Measurements from ENCODE around the gene ATP6V0A4. TPM values are rescaled to one million over a fixed set of nuclear protein-coding genes. Genes with fewer than 3 reads are reported as not detected.
"Not testable (repeated sequence)": the region's sequence is repeated elsewhere in the genome, so short reads cannot be mapped to it uniquely, and the experiment has no call there.

The ATP6V0A4 gene
- total RNA-seq, 4 donors from 2014 or later: not detected

DNA sequence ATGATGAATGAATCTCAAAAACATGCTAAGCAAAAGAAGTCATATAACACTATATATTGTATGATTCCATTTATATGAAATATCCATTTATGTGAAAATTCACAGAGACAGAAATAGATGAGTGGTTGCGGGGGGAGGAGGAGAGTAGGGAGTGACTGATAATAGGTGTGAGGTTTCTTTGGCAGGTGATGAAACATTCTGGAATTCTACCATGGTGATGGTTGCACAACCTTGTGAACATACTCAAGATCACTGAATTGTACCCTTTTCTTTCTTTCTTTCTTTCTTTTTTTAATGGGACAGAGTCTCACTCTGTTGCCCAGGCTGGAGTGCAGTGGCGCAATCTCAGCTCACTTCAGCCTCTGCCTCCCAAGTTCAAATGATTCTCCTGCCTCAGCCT, 107.5 kb downstream of the ATP6V0A4 start:
- 81 to 97% methylated on average over 2 of the region's 2 CpGs for WGBS, 2 donors
- DNase-seq (ENCODE audit: low spot score in 2 of 2): no peak
- TF ChIP-seq POLR2A (IDR thresholded peaks at IDR 0.05) (no peak), EP300 (IDR thresholded peaks at IDR 0.05) (no peak)
- TF ChIP-seq, protein P1, sequence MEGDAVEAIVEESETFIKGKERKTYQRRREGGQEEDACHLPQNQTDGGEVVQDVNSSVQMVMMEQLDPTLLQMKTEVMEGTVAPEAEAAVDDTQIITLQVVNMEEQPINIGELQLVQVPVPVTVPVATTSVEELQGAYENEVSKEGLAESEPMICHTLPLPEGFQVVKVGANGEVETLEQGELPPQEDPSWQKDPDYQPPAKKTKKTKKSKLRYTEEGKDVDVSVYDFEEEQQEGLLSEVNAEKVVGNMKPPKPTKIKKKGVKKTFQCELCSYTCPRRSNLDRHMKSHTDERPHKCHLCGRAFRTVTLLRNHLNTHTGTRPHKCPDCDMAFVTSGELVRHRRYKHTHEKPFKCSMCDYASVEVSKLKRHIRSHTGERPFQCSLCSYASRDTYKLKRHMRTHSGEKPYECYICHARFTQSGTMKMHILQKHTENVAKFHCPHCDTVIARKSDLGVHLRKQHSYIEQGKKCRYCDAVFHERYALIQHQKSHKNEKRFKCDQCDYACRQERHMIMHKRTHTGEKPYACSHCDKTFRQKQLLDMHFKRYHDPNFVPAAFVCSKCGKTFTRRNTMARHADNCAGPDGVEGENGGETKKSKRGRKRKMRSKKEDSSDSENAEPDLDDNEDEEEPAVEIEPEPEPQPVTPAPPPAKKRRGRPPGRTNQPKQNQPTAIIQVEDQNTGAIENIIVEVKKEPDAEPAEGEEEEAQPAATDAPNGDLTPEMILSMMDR (IDR thresholded peaks at IDR 0.05): no peak

GRCh38 chr7:138688037-138688436, 110.0 kb downstream of the ATP6V0A4 start:
- H3K27me3 ChIP-seq; H3K9me3 ChIP-seq; DNase-seq (ENCODE audit: low spot score in 2 of 2); H3K36me3 ChIP-seq; H3K4me3 ChIP-seq; H3K27ac ChIP-seq; H3K4me1 ChIP-seq: not testable (repeated sequence)
- 91 to 95% methylated on average over 6 of the region's 6 CpGs for WGBS, 2 donors

More for the DNA sequence above, 107.5 kb downstream of the ATP6V0A4 start:
- H3K4me1 ChIP-seq: no peaks in the 10 kb centered on the region
- H3K4me3 ChIP-seq: no peak overlapping the region
- H3K9me3 ChIP-seq: no peaks in the 10 kb centered on the region
- no peaks in the 10 kb centered on the region for H3K36me3 ChIP-seq
- no peaks in the 10 kb centered on the region for H3K27me3 ChIP-seq
- H3K27ac ChIP-seq: no peak overlapping the region

- H3K4me1 ChIP-seq: no peaks in the 10 kb centered on the region
- no peak for DNase-seq (ENCODE audit: low spot score in 2 of 2)
- no peak overlapping the region for H3K4me3 ChIP-seq
- no peaks in the 10 kb centered on the region for H3K9me3 ChIP-seq
- no peaks in the 10 kb centered on the region for H3K27me3 ChIP-seq
- WGBS, 2 donors: 34 to 49% methylated on average over 3 of the region's 3 CpGs
- H3K27ac ChIP-seq: no peak overlapping the region
- TF ChIP-seq EP300 (IDR thresholded peaks at IDR 0.05) (no peak), POLR2A (IDR thresholded peaks at IDR 0.05) (no peak)
- TF ChIP-seq, protein P1 (IDR thresholded peaks at IDR 0.05): no peak
- H3K36me3 ChIP-seq: no peaks in the 10 kb centered on the region
These were observed 113.7 kb downstream of the ATP6V0A4 start for GRCh38 chr7:138684340-138684739.

DNA sequence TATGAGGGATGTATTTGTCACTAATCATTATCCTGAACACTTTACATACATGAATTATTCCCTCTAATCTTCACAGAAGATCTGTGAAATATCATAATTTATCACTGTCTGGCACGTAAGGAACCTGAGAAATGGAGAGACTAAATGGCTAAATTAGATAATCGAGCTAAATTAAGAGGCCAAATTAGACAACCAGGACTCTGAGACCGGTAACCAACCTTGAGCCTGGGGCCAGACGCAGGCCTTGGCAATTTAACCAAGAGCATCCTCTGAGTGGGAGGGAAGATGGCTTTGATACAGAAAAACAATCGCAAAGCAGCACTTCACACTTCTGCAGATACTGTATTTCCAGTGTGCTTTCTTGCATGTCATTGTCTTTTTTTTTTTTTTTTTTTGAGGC, 118.2 kb downstream of the ATP6V0A4 start:
- WGBS, 2 donors: 86 to 88% methylated on average over 5 of the region's 5 CpGs
- Histone ChIP-seq H3K27ac (no peak overlapping the region), H3K4me3 (no peak overlapping the region), H3K9me3 (peaks cover 0 to 3% (median 0%) of the 10 kb centered on the region in 4 donors), H3K36me3 (no peaks in the 10 kb centered on the region), H3K27me3 (no peaks in the 10 kb centered on the region), H3K4me1 (no peaks in the 10 kb centered on the region)
- no peak for DNase-seq (ENCODE audit: low spot score in 2 of 2)
- TF ChIP-seq, protein P1 (IDR thresholded peaks at IDR 0.05): no peak
- TF ChIP-seq POLR2A (IDR thresholded peaks at IDR 0.05) (no peak), EP300 (IDR thresholded peaks at IDR 0.05) (no peak)

DNA sequence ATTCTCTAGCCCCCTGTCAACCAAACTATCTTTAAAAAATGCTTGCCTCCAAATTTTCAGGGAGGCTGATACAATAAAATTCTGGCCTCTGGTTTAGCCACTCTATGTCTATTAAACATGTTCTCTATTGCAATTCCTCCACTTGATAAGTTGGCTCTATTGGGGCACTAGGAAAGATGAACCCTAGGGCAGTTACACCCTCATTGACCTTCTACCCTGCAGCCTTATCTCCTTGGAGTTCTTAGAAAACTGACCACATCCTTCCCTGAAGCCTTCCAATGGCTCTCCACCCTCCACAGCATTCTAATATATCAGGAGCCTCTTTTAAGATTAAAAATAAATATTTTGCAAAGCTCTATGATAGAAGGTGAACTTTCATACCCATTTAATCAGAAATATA, 127.4 kb downstream of the ATP6V0A4 start:
- Histone ChIP-seq H3K9me3 (peaks cover 0 to 2% (median 0%) of the 10 kb centered on the region in 4 donors), H3K27ac (no peak overlapping the region), H3K27me3 (no peaks in the 10 kb centered on the region), H3K4me3 (no peak overlapping the region), H3K36me3 (no peaks in the 10 kb centered on the region), H3K4me1 (no peaks in the 10 kb centered on the region)
- no peak for DNase-seq (ENCODE audit: low spot score in 2 of 2)
- TF ChIP-seq, protein P1 (IDR thresholded peaks at IDR 0.05): no peak
- TF ChIP-seq POLR2A (IDR thresholded peaks at IDR 0.05) (no peak), EP300 (IDR thresholded peaks at IDR 0.05) (no peak)

GRCh38 chr7:138669364-138669763, 128.6 kb downstream of the ATP6V0A4 start:
- DNase-seq (ENCODE audit: low spot score in 2 of 2): no peak
- Histone ChIP-seq H3K27ac (no peak overlapping the region), H3K27me3 (peaks cover 0 to 3% of the 10 kb centered on the region in 2 donors), H3K9me3 (peaks cover 0 to under 1% (median 0%) of the 10 kb centered on the region in 4 donors), H3K4me1 (peaks cover 0 to 3% (median 0%) of the 10 kb centered on the region in 4 donors), H3K4me3 (no peak overlapping the region), H3K36me3 (no peaks in the 10 kb centered on the region)
- TF ChIP-seq POLR2A (IDR thresholded peaks at IDR 0.05) (no peak), EP300 (IDR thresholded peaks at IDR 0.05) (no peak)
- TF ChIP-seq, protein P1 (IDR thresholded peaks at IDR 0.05): no peak
- 62 to 81% methylated on average over 4 of the region's 4 CpGs for WGBS, 2 donors

Measured in tibial nerve (tissue), 4 donors.